GM12891 (cell line): ENCODE data around the gene PPP1R12B.

Experiments used
- PAX5 ChIP-seq: IDR thresholded peaks from 2 replicates; pipeline ENCODE4 v1.6.1; 2011; ENCODE audit warnings: low read length, moderate library complexity, mild to moderate bottlenecking; ENCODE audit not compliant: insufficient read depth, severe bottlenecking
- POLR2A ChIP-seq: IDR thresholded peaks from 2 replicates; pipeline ENCODE4 v1.6.1; 2011; ENCODE audit warnings: low read depth, low read length, control low read depth
- POLR2AphosphoS5 ChIP-seq: IDR thresholded peaks from 2 replicates; pipeline ENCODE4 v1.6.1; 2011; ENCODE audit warnings: low read depth, low read length, control low read depth
- POU2F2 ChIP-seq: IDR thresholded peaks from 2 replicates; pipeline ENCODE4 v1.6.1; 2011; ENCODE audit warnings: low read depth, mild to moderate bottlenecking, control low read depth, low read length, moderate library complexity
- TAF1 ChIP-seq: IDR thresholded peaks from 2 replicates; pipeline ENCODE4 v1.6.1; 2011; ENCODE audit warnings: low read depth, low read length, control low read depth

- TF ChIP-seq POU2F2, result no peak
- TF ChIP-seq POLR2A, result no peak
- TF ChIP-seq TAF1, result no peak
- no peak for TF ChIP-seq PAX5
- no peak for TF ChIP-seq POLR2AphosphoS5
Observed at GRCh38 chr1:202351725-202352124, 3.2 kb downstream of the PPP1R12B start.
